NOMO-1 treated with DMSO at 0.1 percent for 48 hours (cell line): ENCODE results near the gene PCNX2.
"Not testable (repeated sequence)": the region's sequence is repeated elsewhere in the genome, so short reads cannot be mapped to it uniquely, and the experiment has no call there.

Source experiments
- DNase-seq: peaks from one replicate; lab custom pipeline; 2025; ENCODE audit not compliant: unreplicated experiment; lab: John Stamatoyannopoulos, UW

PCNX2 gene

DNA sequence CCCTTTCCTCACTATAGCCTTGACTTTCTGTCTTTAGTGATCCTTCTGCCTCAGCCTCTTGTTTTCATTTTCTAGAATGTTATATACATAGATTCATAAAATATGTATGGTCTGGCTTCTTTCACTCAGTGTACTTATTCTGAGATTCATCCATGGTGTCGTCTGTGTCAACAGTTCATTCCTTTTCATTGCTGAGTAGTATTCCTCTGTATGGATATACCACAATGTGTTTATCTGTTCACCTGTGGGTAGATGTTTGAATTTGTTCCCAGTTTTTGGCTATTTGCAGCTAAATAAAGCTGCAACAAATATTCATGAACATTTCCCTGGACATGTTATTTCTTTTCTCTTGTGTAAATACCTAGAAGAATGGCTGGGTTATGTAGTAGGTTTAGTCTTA is 131.8 kb downstream of the PCNX2 start:
- no peak for DNase-seq

GRCh38 chr1:233158322-233158721 is 137.2 kb downstream of the PCNX2 start:
- no peak for DNase-seq

GRCh38 chr1:233157245-233157644 is 138.3 kb downstream of the PCNX2 start:
- DNase-seq: no peak

DNA sequence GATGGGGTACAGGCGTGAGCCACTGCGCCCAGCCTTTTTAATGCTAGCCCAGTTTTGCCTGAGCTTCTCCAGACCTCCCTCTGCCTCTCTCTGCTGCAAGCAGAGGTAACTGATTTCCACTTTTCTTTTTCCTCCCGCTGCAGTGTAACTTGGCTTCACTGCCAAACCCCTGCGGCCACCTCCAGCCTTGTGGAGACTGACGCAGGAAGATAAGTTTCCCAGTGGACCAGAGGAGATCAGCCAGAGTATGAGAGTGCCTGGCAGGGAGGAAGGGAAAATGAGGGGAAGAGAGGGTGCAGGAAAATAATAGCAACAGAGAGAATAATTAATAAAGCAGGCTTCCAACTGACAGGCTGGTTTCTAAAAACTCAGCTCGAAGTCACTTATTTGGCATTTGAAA is 143.7 kb downstream of the PCNX2 start:
- no peak for DNase-seq

DNA sequence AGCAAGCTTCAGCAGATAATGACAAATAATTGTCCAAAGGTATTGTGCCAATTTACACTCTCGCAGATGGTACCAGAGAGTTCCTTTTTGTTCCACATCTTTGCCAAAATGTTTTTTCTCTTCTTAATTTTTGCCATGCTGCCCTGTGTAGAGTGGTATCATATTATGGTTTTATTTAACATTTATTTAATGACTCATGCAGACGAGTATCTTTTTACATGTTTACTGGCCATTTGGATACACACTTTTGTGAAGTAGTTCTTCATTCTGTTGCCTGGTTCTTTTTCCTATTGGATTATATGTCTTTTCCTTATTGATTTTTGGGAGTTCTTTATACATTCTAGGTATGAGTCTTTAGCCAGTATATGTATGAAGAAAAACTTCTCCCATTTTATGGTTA is 151.1 kb downstream of the PCNX2 start:
- DNase-seq: no peak

- DNase-seq: no peak
Observed at GRCh38 chr1:233143241-233143640, 152.3 kb downstream of the PCNX2 start.

- no peak for DNase-seq
Observed at GRCh38 chr1:233140974-233141373, 154.6 kb downstream of the PCNX2 start.

- DNase-seq: no peak
Observed at GRCh38 chr1:233140499-233140898, 155.0 kb downstream of the PCNX2 start.

GRCh38 chr1:233138788-233139585 is 156.5 kb downstream of the PCNX2 start:
- no peak for DNase-seq

DNA sequence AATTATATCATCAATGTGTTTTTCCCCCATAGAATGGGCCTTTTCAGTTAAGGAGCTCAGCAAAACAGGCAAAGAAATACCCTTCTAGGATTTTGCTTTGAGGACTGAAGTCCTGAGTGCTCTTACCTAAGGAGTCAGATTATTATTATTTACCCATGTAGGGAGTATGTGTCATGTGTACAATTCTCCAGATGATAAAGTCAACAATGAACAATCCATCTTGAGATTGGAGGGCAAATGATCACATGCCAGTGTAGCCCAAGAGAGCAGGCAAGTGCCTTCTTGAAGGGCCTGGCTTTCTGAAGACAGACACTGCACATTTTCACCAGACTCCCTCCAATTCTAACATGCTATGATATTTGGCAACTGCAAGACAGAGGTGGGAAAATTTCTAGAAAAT is 159.7 kb downstream of the PCNX2 start:
- DNase-seq: no peak

- DNase-seq: peak; percentile 14
Observed at GRCh38 chr1:233132445-233132844, 163.1 kb downstream of the PCNX2 start.

- not testable (repeated sequence) for DNase-seq
Observed at GRCh38 chr1:233129031-233129430, 166.5 kb downstream of the PCNX2 start.

- no peak for DNase-seq
Observed at GRCh38 chr1:233127157-233127556, 168.4 kb downstream of the PCNX2 start.

GRCh38 chr1:233122779-233123178 is 172.7 kb downstream of the PCNX2 start:
- no peak for DNase-seq

DNA sequence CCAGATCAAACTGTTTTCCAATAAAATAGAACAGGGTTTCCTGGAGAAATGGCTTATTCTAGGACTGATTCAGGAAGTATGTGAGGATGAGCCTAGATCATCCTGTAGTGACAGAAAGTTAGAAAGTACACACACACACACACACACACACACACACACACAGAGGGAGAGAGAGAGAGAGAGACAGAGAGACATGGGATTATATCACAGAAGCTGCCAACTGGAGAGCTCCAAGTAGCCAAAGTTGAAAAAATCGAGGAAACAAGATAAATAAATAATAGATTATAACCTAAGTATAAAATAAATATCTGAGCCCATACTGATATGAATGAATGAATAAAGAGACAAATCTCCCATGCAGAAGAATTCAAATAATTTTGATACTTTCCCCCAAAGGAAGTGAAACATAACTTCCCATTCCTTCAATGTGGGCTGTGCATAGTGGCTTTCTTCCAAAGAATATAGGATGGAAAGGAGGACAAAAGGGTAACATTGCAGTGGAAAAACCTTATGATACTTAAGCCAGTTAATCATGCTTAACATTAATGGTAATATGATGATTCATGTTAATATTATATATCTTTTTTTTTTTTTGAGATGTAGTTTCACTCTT is 173.5 kb downstream of the PCNX2 start:
- DNase-seq: no peak

DNA sequence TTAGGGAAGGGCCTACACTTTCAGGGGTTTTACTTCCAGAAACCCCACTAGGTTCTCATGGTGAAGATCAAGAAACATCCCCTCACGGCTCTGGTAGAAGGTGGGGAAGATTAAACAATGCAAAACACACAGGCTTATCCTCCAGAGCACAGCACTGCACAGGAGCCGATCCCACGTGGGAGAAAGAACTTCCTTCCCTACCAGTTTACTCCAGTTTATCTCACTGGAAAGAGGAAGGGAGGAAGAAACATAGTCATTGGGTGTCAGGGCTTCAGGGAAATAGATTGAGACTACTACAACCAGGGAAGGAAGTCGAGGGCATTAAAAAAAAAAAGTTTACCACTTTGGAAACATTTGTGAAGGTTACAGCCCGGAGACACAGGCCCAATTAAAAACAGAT is 180.7 kb downstream of the PCNX2 start:
- DNase-seq: peak; percentile 60

DNA sequence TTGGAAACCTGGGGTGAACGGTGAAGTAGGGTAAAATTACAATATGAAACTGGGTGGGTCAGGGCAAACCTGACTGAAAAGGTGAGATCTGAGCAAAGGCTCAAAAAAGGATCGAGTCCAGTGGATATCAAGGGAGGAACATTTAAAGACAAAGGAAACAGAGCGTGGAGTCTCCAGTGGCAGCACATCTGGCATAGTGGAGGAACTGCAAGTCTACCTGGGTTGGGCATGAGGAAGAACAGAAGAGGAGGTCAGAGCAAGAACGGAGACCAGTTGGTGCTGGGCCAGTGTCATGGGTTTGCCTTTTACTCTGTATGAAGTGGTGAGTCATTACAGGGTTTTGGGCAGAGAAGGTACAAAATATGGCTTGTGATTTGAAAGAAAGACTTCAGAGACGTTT is 181.4 kb downstream of the PCNX2 start:
- peak; percentile 21 for DNase-seq

- DNase-seq: peak; percentile 99
Observed at GRCh38 chr1:233113009-233113879, 182.3 kb downstream of the PCNX2 start.

DNA sequence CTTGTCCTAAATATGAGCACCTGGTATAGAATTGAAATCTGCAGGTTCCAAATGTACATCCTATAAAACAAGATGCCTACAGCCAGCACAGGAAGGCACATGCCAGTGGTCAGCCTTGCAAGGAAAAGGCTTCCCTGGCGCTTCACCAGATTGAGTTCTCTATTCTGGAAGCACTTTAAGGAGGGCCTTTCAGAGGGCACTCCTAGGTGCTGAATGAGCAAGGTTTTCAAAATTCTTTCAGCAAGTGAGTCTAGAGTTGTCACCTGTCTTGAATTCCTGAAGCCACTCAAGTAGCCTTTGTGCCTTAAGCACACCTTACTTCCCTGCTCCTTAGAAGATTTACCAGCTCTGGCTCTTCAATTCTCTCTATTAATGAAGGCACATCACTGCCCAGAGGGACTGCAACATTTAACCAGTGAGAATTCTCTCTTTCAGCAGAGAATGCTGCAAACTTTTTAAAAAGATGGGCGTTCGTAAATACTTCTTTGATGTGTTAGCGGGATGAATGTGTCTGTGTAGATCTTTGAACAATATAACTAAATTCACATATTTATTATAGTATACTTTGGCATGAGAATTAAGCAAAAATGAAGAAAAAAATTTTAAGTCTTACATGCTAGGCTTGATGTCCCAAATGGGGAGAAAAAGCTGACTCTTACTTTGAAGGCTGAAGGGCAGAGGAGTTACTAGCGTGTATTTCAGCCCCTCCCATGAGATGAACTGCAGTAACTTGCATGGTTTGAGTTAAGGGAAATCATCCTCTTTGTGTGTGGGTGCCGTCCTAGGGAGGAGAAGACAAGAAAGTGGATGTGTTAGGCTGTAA is 183.1 kb downstream of the PCNX2 start:
- no peak for DNase-seq

- no peak for DNase-seq
Observed at GRCh38 chr1:233111731-233112130, 183.8 kb downstream of the PCNX2 start.

DNA sequence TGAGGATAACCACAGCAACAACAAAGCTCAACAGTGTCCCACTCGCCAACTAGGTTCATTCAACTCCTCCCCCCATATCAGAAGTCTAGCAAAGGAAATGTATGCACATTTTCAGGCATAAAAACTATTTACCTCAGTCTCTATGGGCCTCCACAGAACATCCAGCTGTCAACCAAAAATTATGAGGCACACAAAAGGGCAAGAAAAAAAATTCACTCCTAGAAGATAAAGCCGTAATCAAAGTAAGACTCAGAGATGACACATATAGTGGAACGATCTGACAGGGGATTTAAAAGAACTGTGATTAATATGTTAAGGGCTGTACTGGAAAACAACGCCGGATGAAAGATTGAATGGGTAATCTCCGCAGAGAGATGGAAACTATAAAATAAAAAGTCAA is 186.4 kb downstream of the PCNX2 start:
- DNase-seq: no peak
